RKO (cell line): ENCODE data around the gene FAM117A.
A peak's percentile ranks its signal among the peaks of the same experiment; 100 is the strongest.
"Not testable (repeated sequence)": the region's sequence is repeated elsewhere in the genome, so short reads cannot be mapped to it uniquely, and the experiment has no call there.

Source experiments
- DNase-seq: peaks from one replicate; pipeline ENCODE4 v3.0.0-alpha.2; 2016; ENCODE audit warnings: low spot score

Gene FAM117A

DNA sequence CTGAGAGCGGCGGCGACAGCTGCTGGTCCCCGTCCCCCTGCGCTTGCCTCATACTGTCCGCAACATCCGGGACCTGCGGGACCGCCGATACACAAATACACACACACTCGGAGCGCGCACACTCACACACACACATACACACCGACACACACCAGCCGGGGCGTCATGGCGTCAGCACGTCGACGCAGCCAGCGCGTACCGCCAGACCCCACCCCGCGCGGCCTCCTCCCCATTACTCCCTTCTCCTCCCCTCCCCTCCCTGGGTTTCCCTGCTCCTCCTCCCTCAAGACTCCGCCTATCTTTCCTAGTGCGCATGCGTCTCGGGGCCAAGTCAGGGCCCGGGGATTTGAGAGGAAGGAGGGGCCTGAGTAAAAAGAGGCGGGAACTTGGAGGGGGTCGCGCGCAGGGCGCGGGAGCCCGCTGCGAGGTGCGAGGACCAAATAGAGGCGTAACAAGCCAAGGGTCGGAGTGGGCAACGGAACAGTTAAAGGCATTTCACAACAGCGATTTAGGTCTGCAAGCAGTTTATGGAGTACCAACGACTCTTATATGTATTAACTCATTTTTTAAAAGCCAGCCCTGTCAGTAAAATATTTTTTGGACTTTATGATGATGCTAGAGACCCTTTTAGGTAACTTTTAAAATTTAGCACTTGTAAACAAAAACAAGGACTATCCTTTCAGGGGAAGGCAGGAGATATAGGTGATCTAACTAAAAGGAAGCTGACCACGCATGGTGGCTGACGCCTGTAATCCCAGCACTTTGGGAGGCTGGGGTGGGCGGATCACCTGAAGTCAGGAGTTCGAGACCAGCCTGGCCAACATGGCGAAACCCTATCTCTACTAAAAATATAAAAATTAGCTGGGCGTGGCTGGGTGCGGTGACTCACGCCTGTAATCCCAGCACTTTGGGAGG, 85.7 kb downstream of the FAM117A start, which contains the start of gene SPOP:
Gene SPOP (minus strand): TSS at position 165 of the 915 bp plus-strand sequence. CDS start 55,287 bp downstream, outside the sequence.
- DNase-seq = peak; percentile 97

DNA sequence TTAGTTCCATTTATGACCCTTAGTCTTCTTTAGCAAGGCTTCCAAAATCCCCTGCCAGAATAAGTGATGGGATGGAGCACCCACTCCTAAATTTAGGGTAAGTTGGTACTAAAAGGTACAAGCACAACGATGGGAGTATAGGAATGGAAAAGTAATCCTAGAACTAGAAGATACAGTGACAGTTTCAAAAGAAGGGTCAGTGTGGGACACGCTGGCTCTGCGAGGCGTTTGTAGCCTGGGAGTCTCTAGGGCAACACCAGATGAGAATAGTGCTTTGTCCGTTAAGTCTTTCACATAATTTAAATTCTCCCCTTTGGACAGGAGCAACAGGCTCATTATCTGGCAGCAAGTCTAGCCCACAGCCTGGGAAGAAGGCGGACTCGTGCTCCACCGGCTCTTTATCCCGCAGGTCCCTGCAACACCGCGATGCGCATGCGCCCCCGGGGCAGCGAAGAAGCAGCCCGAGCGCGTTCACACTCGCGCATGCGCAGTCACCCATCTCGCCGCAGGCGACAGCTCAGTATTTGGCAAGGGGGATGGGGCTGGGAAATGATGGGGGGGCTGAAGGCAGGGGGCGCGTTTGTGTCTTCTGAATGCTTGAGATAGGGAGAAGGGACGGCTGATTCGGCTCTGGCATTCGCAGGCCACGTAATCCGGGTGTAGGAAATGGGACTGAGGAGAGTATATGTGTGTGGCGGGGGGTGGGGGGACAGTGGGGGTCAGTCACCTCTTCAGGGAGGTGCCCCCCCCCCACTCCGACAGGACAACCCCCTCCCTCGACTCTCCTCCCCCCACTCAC, 86.6 kb downstream of the FAM117A start:
- DNase-seq = peak; percentile 92

DNA sequence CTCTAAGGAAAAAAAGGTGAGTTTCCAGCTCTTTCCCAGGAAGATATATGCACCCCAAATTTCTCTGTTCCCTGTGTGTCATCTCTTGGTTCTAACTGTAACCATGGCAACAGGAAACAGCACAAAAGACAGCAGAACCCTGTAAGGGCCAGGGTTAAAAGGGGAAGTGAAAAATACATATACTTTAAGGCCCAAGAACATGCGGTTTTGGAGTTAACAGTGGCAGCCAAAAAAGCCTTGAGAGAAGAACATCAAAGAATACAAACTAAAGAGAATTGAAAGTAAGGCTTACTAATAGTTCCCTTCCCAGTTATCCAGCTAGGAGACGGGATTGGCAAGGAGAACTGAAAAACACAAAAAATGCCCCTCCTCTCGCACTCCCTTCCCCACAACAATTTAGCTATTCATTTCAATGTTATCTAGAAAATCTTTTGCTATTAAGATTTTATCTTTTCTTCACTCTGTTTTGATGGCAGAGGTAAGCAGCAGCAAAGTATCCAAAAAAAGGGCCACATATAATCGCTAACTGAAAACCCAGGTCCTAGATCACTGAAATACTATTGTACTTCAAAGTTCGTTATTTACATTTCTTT, 87.6 kb downstream of the FAM117A start:
- DNase-seq = peak; percentile 83

DNA sequence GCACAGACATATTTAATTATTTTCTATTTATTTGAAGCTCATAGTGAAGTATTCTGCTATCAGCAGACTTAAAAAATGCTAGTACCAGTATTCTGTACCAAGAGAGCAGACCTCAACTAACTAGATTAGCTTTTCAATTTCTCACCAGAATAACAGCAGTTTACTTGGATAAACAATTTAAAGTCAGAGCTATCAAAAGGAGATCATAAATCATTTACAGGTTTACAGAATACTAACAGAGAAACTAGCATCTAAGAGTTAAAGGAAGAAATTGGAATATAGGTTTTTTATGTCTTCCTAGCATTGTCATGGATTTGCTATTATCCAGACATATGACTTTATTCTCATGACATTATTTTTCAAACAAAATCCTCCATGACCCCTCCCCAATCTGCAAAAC, 89.4 kb downstream of the FAM117A start:
- DNase-seq = no peak

DNA sequence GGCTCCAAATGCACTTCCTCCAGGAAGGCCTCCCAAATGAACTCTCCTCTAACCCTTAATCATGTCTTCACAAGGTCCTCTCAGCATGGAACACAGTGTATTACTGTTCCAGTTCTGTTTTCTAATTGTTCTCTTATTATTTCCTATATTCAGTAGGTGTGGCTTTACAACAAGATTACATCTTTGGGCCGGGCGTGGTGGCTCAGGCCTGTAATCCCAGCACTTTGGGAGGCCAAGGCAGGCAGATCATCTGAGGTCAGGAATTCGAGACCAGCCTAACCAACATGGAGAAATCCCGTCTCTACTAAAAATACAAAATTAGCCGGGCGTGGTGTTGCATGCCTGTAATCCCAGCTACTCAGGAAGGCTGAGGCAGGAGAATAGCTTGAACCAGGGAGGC, 90.3 kb downstream of the FAM117A start:
- DNase-seq = not testable (repeated sequence)

DNA sequence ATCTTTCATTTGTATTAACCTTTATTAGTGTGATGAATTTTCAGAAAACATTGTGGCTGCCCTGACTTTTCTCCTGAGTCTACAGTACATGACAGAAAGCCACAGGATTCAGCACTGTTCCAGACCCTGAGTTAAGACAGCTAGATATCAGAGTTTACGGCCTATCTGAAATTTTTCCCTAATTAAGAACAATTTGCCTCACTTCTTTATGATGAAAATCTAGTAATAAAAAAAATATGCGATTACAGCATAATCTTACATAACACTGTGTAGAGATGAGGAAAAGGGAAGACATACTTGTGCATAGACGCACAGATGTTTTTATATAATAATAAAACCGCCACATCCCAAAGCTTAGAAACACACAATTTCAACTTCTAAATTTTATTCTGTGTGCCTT, 93.3 kb downstream of the FAM117A start:
- no peak for DNase-seq

DNA sequence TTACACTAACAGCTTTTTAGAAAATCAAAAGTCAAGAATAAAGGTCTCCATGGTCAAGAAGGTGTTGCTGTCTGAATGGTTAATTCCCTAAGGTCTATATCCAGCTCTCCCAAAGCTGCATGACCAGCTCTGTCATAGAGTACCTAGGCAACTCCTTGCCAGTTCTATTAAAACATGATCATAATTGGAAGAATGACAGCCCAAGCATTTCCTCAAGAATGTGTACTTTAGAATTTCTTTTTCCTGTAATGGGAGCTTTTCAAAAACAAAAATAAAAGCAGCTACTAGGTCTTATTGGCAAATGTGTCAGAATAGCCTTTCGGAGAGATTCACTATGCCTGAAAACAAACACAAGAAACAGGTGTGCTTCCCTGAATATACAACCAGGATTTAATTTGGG, 93.9 kb downstream of the FAM117A start:
- no peak for DNase-seq

DNA sequence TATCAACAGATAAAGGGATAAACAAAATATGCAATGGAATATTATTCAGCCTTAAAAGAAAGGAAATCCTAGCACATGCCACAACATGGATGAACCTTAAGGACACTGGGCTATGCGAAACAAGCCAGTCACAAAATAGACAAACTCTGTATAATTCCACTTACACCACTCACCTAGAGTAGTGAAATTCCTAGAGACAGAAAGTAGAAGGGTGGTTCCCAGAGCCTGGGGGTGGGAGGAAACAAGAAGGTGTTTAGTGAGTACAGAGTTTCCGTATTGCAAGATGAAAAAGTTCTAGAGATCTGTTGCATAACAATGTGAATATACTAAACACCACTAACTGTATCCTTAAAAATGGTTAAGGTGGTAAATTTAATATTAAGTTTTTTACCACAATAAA, 96.1 kb downstream of the FAM117A start:
- no peak for DNase-seq

DNA sequence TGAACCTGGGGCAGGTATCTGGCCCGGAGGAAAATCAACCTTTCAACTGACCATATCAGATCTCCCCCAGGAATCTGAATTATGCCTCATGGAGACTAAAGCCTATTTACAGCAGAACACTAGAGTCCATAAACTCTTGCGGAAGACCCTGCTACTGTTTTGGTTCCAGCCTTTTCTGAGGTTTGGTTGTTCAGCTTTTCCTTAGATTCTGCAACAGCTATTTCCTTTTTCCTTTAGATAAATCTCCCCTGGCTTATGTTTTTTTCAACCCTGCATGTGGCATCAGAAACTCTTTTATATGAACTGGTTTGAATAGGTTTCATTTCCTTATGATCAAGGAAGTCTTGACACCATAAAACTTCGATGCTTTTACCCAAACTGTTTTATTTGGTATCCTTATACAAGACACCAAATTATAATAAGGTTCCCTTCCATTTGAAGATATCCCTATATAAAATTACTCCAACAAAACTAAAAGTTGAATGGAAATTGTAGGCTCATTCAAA, 99.2 kb downstream of the FAM117A start:
- DNase-seq = no peak
